Measurements from ENCODE around the gene MINDY4B.
A peak's percentile ranks its signal among the peaks of the same experiment; 100 is the strongest.

The MINDY4B gene

DNA sequence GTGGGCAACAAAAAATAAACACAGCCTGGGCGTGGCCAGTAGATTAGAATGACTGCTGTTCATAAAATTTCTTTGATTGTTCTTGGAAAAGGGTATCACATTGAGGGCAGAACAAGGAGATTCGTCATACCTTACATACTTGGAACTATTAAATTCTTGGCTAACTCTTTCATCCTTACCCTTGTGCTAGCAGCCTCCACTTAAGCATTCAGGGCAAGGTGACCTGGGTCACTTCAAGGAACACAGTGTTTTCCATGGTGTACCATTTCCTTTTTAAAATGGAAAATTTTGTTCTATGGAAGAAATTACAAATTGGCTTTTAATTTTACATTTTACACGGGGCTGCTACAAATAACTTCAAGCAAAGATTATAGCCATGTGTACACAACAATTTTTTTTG lies 60.8 kb downstream of the MINDY4B start:
- TF ChIP-seq, protein P1, sequence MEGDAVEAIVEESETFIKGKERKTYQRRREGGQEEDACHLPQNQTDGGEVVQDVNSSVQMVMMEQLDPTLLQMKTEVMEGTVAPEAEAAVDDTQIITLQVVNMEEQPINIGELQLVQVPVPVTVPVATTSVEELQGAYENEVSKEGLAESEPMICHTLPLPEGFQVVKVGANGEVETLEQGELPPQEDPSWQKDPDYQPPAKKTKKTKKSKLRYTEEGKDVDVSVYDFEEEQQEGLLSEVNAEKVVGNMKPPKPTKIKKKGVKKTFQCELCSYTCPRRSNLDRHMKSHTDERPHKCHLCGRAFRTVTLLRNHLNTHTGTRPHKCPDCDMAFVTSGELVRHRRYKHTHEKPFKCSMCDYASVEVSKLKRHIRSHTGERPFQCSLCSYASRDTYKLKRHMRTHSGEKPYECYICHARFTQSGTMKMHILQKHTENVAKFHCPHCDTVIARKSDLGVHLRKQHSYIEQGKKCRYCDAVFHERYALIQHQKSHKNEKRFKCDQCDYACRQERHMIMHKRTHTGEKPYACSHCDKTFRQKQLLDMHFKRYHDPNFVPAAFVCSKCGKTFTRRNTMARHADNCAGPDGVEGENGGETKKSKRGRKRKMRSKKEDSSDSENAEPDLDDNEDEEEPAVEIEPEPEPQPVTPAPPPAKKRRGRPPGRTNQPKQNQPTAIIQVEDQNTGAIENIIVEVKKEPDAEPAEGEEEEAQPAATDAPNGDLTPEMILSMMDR (IDR thresholded peaks at IDR 0.05; ENCODE audit: low read depth, low read length, missing control alignments) = no peak
- no peak for DNase-seq (ENCODE audit: low read depth)
- H3K4me3 ChIP-seq (ENCODE audit: low read depth, low read length) = no peak overlapping the region
- in situ Hi-C loops (cut with HindIII; ENCODE audit: low sequenced_read_pairs) = no loop called here

DNA sequence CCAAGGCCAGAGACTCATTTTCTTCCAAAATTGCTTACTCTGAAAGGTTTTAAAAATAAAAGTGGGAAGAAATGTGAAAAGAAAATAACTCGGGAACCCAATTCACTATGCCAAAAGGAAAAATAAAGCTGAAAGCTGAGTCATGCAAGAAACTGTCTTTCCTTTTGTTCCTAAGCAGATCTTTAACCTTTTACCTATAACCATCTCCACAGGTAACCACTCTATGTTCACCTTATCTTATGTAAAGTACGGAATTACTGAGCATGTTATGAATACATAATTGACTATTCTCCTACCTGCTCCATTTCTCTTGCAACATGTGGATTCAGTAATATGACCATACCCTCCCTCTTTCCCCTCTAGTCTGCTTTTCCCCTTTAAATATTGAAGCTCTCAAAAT lies 62.0 kb downstream of the MINDY4B start:
- no peak for DNase-seq (ENCODE audit: low read depth)
- in situ Hi-C loops (cut with HindIII; ENCODE audit: low sequenced_read_pairs) = no loop called here
- TF ChIP-seq, protein P1 (IDR thresholded peaks at IDR 0.05; ENCODE audit: low read depth, low read length, missing control alignments) = no peak
- H3K4me3 ChIP-seq (ENCODE audit: low read depth, low read length) = no peak overlapping the region

DNA sequence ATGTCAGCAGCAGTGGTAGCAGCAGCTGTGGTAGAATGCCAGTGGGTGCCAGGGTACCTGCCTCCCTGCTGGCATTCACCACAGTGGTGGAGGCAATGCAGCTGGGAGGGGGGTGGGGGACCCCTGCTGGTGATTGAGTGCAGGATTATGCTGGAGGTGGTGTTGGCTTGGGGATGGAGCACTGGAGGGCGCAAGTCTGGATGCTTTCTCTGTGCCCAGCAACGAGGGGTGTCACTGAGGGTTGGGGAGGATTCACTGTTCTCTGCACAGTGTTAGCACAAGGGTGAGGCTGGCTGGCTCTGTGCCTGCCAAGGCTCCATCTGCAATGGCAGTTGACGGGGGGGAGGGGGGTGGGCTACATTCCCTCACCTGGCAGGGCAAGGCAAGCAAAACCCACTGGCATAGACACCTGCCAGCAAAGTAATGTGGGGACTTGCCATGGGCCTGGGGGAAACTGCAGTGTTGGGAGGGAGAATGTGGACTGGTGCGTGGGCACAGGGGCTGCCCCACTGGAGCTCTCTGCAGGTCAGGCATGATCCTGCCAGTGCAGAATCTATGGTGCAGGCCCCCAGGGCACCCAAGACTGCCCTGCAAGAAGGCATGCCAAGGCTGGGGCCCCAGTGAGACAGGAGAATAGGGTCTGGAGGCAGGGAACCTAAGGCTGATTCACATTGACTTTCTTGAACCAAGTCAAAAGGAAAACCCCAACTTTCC lies 64.3 kb downstream of the MINDY4B start:
- TF ChIP-seq, protein P1 (IDR thresholded peaks at IDR 0.05; ENCODE audit: low read depth, low read length, missing control alignments) = peak; percentile 6
- no peak overlapping the region for H3K4me3 ChIP-seq (ENCODE audit: low read depth, low read length)
- DNase-seq (ENCODE audit: low read depth) = no peak
- in situ Hi-C loops (cut with HindIII; ENCODE audit: low sequenced_read_pairs) = no loop called here

DNA sequence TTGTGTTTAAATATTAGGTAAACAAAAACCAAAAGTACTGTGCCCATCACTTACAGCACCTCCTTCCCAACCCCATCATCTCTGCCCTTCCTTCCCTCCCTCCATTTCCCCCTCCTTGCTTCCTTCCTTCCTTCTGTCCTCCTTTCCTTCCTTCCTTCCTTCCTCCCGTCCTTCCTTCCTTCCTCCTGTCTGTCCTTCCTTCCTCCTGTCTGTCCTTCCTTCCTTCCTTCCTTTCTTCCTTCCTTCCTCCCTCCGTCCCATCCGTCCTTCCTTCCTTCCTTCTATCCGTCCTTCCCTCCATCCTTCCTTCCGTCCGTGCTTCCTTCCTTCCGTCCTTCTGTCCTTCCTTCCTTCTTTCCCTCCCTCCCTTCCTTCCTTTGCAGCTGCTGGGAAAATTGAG lies 74.5 kb downstream of the MINDY4B start:
- TF ChIP-seq, protein P1 (IDR thresholded peaks at IDR 0.05; ENCODE audit: low read depth, low read length, missing control alignments) = no peak
- in situ Hi-C loops (cut with HindIII; ENCODE audit: low sequenced_read_pairs) = no loop called here

DNA sequence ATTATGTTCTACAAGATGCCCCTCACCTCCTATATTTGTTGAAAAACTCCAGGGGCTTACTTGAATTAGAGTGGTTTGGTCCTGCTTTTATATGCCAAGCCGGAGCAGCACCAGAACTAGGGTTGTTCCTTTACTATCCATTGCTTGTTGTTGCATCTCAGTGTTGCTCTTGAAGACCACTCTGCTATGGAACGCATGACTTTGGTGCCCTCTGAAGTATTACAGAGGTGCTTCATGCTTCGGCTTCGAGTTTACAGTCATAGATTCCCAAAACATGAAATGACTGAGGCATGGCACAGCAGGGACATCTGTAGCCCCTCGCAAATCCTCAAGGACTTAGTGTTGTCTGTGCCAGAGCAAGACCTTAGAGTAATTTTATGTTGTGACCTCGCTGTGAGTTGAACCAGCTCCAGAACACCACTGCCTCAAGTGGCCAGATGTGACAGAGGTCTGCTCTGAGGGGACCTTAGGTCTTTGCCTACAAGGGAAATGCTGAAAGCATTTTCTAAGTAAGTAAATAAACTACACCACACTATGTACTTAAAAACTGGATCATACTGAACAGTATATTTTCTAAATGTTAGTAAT lies 75.1 kb downstream of the MINDY4B start:
- TF ChIP-seq, protein P1 (IDR thresholded peaks at IDR 0.05; ENCODE audit: low read depth, low read length, missing control alignments) = no peak
- no peak for DNase-seq (ENCODE audit: low read depth)
- in situ Hi-C loops (cut with HindIII; ENCODE audit: low sequenced_read_pairs) = no loop called here
- no peak overlapping the region for H3K4me3 ChIP-seq (ENCODE audit: low read depth, low read length)

More for the DNA sequence above, 74.5 kb downstream of the MINDY4B start:
- DNase-seq (ENCODE audit: low read depth) = no peak
- H3K4me3 ChIP-seq (ENCODE audit: low read depth, low read length) = no peak overlapping the region

DNA sequence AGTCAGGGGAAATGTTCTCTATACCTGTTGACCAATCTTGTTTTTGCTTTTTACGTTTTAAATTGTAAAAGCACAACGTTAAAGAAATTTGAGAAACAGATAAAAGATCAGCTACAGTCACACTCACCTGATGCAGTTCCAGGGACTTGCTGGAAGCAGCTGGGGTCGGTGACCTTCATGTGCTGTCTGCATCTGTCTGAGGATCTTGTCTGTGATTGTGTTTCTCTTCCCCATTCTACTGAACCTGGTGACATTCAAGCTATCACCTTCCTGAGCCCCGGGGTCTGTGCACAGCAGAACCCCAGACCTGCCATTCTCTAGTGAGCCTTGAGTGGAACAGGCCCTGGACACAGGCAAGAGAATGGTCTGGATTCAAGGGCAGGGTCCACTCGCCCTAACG lies 75.8 kb downstream of the MINDY4B start:
- H3K4me3 ChIP-seq (ENCODE audit: low read depth, low read length) = no peak overlapping the region
- TF ChIP-seq, protein P1 (IDR thresholded peaks at IDR 0.05; ENCODE audit: low read depth, low read length, missing control alignments) = no peak
- no peak for DNase-seq (ENCODE audit: low read depth)
- in situ Hi-C loops (cut with HindIII; ENCODE audit: low sequenced_read_pairs) = no loop called here
